Lower lobe of right lung (tissue), 1 donor: ENCODE results near the gene ZNF586. TPM values are rescaled to one million over a fixed set of nuclear protein-coding genes. Genes with fewer than 3 reads are reported as not detected.

ENCODE experiments used
- total RNA-seq: library from RNA; stranded (reverse); fragmentation: NEBNext Ultra II Directional; extraction: Animal tissue kit (Norgen Biotek cat#: 25700); gene quantifications from one replicate; pipeline ENCODE4 v1.2.1, GENCODE V29; 2021
- donor health status: DM: no; HTN: yes; CAD: no; lungs with severe emphysema.

The ZNF586 gene
- total RNA-seq, 1 donor from 2014 or later, result 21.8 TPM

Other genes with a start within 250 kb of the ZNF586 start
- gene ZNF549, start 242.3 kb upstream of the ZNF586 start, total RNA-seq, result 6.0 TPM
- 8.8 TPM for gene ZNF550, start 209.8 kb upstream of the ZNF586 start, total RNA-seq
- 5.4 TPM for gene ZNF416, start 190.8 kb upstream of the ZNF586 start, total RNA-seq
- 2.9 TPM for gene ZIK1, start 185.5 kb upstream of the ZNF586 start, total RNA-seq
- gene ZNF530, start 169.8 kb upstream of the ZNF586 start, total RNA-seq, result 2.0 TPM
- gene ZNF134, start 155.4 kb upstream of the ZNF586 start, total RNA-seq, result 17.4 TPM
- gene ZNF211, start 136.5 kb upstream of the ZNF586 start, total RNA-seq, result 12.4 TPM
- 0.24 TPM for gene ZSCAN4, start 100.7 kb upstream of the ZNF586 start, total RNA-seq
- 3.9 TPM for gene ZNF551, start 87.7 kb upstream of the ZNF586 start, total RNA-seq
- 2.5 TPM for gene ZNF154, start 60.5 kb upstream of the ZNF586 start, total RNA-seq
- 7.3 TPM for gene ZNF671, start 42.1 kb upstream of the ZNF586 start, total RNA-seq
- gene ZNF776, start 22.9 kb upstream of the ZNF586 start, total RNA-seq, result 16.2 TPM
- 20.0 TPM for gene ZNF552, start 45.2 kb downstream of the ZNF586 start, total RNA-seq
- 12.5 TPM for gene ZNF587B, start 60.6 kb downstream of the ZNF586 start, total RNA-seq
- 25.6 TPM for gene ZNF587, start 80.2 kb downstream of the ZNF586 start, total RNA-seq
- gene ZNF814, start 119.4 kb downstream of the ZNF586 start, total RNA-seq, result 13.5 TPM
- 16.2 TPM for gene ZNF417, start 146.9 kb downstream of the ZNF586 start, total RNA-seq
- gene ZNF418, start 165.7 kb downstream of the ZNF586 start, total RNA-seq, result 5.9 TPM
- gene ZNF256, start 178.0 kb downstream of the ZNF586 start, total RNA-seq, result 5.9 TPM
- 1.0 TPM for gene C19orf18, start 204.9 kb downstream of the ZNF586 start, total RNA-seq
- 16.1 TPM for gene ZNF606, start 233.1 kb downstream of the ZNF586 start, total RNA-seq